ENCODE measurements around the gene TM2D1. TPM values are rescaled to one million over a fixed set of nuclear protein-coding genes. Genes with fewer than 3 reads are reported as not detected.
A peak's percentile ranks its signal among the peaks of the same experiment; 100 is the strongest.
"Not testable (repeated sequence)": the region's sequence is repeated elsewhere in the genome, so short reads cannot be mapped to it uniquely, and the experiment has no call there.

TM2D1 gene
- total and polyA plus RNA-seq, 9 of the 15 experiments (the other 6 are each of a cell fraction or from before 2014, with no cell fraction given): 24.5 to 65.2 (median 47.7) TPM

- BruUV-seq (replicated peaks): no TSS peak
- ChIA-PET CTCF (ENCODE audit: low intra/inter-chr PET ratio) (no interaction called here), POLR2A (no interaction called here)
- no peak for ATAC-seq
- TF ChIP-seq NFE2 (IDR thresholded peaks at IDR 0.05; ENCODE audit: low read depth): peak; percentile 31; the same call in 1 of the 2 replicates
- no peak for TF ChIP-seq ZSCAN29 (IDR thresholded peaks at IDR 0.05)
- no peaks in the 10 kb centered on the region for H3K9me1 ChIP-seq (ENCODE audit: control insufficient read depth, insufficient read depth, low read length)
- H3K27me3 ChIP-seq (ENCODE audit: control insufficient read depth in 2 of 2, insufficient read depth in 2 of 2, low read length in 2 of 2): no peaks in the 10 kb centered on the region
- no peak overlapping the region for H3K27ac ChIP-seq (ENCODE audit: extremely low read depth, low read depth, low read length)
- intact Hi-C loops (cut with micrococcal nuclease): no loop called here
- no peak overlapping the region for H3K4me2 ChIP-seq (ENCODE audit: insufficient read depth, low read length)
- in situ Hi-C loops (cut with MboI): no loop called here
- no peaks in the 10 kb centered on the region for H4K20me1 ChIP-seq (replicated peaks; ENCODE audit: control insufficient read depth, insufficient read depth, low read length)
- no peaks in the 10 kb centered on the region for H3K79me2 ChIP-seq (ENCODE audit: control insufficient read depth, insufficient read depth, low read length)
- WGBS (ENCODE audit: insufficient coverage, low coverage, missing lambda C conversion rate): 72% methylated on average over 2 of the region's 2 CpGs
- H3K4me1 ChIP-seq (replicated peaks in 1 of 2; ENCODE audit: control insufficient read depth in 2 of 2, insufficient read depth in 2 of 2, low read length in 2 of 2): no peaks in the 10 kb centered on the region
- FAIRE-seq: no peak
- H3K9me3 ChIP-seq (replicated peaks; ENCODE audit: control insufficient read depth, insufficient read depth, low read depth, low read length): no peaks in the 10 kb centered on the region
- H3K4me3 ChIP-seq: no peak overlapping the region
- peaks cover 37% of the 10 kb centered on the region; the same call in 2 of the 3 replicates for H3K36me3 ChIP-seq (ENCODE audit: control insufficient read depth, insufficient read depth, low read length)
- DNase-seq (ENCODE audit: extremely low read depth in 1 of 4, low spot score in 3 of 4): no peak
- H3K9ac ChIP-seq (ENCODE audit: insufficient read depth in 1 of 2, low read depth in 2 of 2, low read length in 2 of 2): no peak overlapping the region
- no peak overlapping the region for H2AFZ ChIP-seq (ENCODE audit: low read depth, low read length)
These were observed 44.4 kb downstream of the TM2D1 start for GRCh38 chr1:61680500-61680899.

DNA sequence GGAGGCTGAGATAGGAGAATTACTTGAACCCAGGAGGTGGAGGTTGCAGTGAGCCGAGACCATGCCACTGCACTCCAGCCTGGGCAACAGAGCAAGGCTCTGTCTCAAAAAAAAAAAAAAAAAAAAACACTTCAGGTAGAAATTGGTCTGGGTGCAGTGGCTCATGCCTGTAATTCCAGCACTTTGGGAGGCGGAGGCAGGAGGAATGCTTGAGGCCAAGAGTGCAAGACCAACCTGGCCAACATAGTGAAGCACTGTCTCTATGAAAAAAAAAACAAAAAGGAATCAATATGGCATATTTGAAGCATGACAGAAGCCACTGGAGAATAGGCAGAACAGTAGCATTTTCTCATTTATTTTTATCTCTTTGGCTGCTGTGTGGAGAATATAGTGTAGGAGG, 48.1 kb downstream of the TM2D1 start:
- BruUV-seq (replicated peaks); H3K9ac ChIP-seq (ENCODE audit: insufficient read depth in 1 of 2, low read depth in 2 of 2, low read length in 2 of 2); H4K20me1 ChIP-seq (replicated peaks; ENCODE audit: control insufficient read depth, insufficient read depth, low read length); DNase-seq (ENCODE audit: extremely low read depth in 1 of 4, low spot score in 3 of 4); H3K4me2 ChIP-seq (ENCODE audit: insufficient read depth, low read length); FAIRE-seq; H3K4me1 ChIP-seq (replicated peaks in 1 of 2; ENCODE audit: control insufficient read depth in 2 of 2, insufficient read depth in 2 of 2, low read length in 2 of 2); H2AFZ ChIP-seq (ENCODE audit: low read depth, low read length); CTCF ChIA-PET (ENCODE audit: low intra/inter-chr PET ratio); H3K27ac ChIP-seq (ENCODE audit: extremely low read depth, low read depth, low read length); H3K4me3 ChIP-seq; H3K9me3 ChIP-seq (replicated peaks; ENCODE audit: control insufficient read depth, insufficient read depth, low read depth, low read length); H3K9me1 ChIP-seq (ENCODE audit: control insufficient read depth, insufficient read depth, low read length); H3K79me2 ChIP-seq (ENCODE audit: control insufficient read depth, insufficient read depth, low read length); ATAC-seq; in situ Hi-C loops (cut with MboI); H3K27me3 ChIP-seq (ENCODE audit: control insufficient read depth in 2 of 2, insufficient read depth in 2 of 2, low read length in 2 of 2): not testable (repeated sequence)
- WGBS (ENCODE audit: insufficient coverage, low coverage, missing lambda C conversion rate): 100% methylated on average over 1 of the region's 2 CpGs
- peaks cover 17% of the 10 kb centered on the region; the same call in 2 of the 3 replicates for H3K36me3 ChIP-seq (ENCODE audit: control insufficient read depth, insufficient read depth, low read length)
- 0 out of 2 replicates have a peak, but pooled peaks have one; percentile 18 for TF ChIP-seq ZKSCAN1 (IDR thresholded peaks at IDR 0.05; ENCODE audit: low read depth, low read length)
- POLR2A ChIA-PET: interaction anchor here (0.7 kb wide), 1 partner anchor 577 kb away, joined by 4 read pairs; no protein-coding TSS in a partner anchor
- intact Hi-C loops (cut with micrococcal nuclease): loop anchor here (10.0 kb wide), 1 partner anchor 58 kb away; no protein-coding TSS in a partner anchor

Data from K562 (cell line).